ENCODE results near the gene ARL5B.

The ARL5B gene

GRCh38 chr10:18660816-18661431 lies 1.7 kb downstream of the ARL5B start:
- no peak for TF ChIP-seq CTCF (IDR thresholded peaks at IDR 0.05; ENCODE audit: low read depth, low read length)
- no peak for DNase-seq (ENCODE audit: extremely low read depth, low read depth)

GRCh38 chr10:18664841-18665478 lies 5.7 kb downstream of the ARL5B start:
- no peak for TF ChIP-seq CTCF (IDR thresholded peaks at IDR 0.05; ENCODE audit: low read depth, low read length)
- DNase-seq (ENCODE audit: extremely low read depth, low read depth) = no peak

- TF ChIP-seq CTCF (IDR thresholded peaks at IDR 0.05; ENCODE audit: low read depth, low read length) = no peak
- DNase-seq (ENCODE audit: extremely low read depth, low read depth) = no peak
Measured at GRCh38 chr10:18665815-18666558, 6.8 kb downstream of the ARL5B start.

- TF ChIP-seq CTCF (IDR thresholded peaks at IDR 0.05; ENCODE audit: low read depth, low read length) = no peak
- no peak for DNase-seq (ENCODE audit: extremely low read depth, low read depth)
Measured at GRCh38 chr10:18666810-18667209, 7.6 kb downstream of the ARL5B start.

- TF ChIP-seq CTCF (IDR thresholded peaks at IDR 0.05; ENCODE audit: low read depth, low read length) = no peak
- DNase-seq (ENCODE audit: extremely low read depth, low read depth) = no peak
Measured at GRCh38 chr10:18668026-18668425, 8.8 kb downstream of the ARL5B start.

GRCh38 chr10:18675086-18675801 lies 16.0 kb downstream of the ARL5B start:
- no peak for TF ChIP-seq CTCF (IDR thresholded peaks at IDR 0.05; ENCODE audit: low read depth, low read length)

More at GRCh38 chr10:18675086-18675801, 16.0 kb downstream of the ARL5B start:
- no peak for DNase-seq (ENCODE audit: extremely low read depth, low read depth)
